Measurements from ENCODE around the gene CTNNBL1.

DNA sequence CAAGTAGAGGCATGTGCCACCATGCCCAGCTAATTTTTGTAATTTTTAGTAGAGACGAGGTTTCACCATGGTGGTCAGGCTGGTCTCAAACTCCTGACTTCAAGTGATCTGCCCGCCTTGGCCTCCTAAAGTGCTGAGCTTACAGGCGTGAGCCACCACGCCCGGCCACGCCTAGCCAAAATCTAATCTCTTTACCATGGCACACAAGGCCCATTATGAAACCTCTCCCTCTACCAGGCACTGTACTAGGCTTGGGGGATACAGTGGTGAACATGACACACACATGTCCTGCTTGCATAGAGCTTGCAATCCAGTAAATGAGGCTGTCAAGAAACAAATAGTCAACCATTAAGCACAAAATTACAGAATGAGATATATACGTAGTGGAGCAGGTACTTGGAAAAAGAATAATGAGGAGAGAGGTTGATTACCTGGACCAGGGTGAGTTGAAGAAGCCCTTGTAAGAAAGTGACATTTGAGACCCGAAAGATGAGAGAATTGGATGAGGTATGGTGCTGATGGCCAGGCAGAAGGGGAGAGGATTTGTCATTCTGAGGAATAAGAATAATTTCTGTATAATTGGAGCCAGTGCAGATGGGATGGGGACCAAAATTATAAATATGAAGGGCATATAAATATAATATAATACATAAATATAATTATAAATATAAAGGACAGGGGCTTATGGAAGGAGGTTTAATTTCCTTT lies 1.2 kb upstream of the CTNNBL1 start:
- TF ChIP-seq, protein P1, sequence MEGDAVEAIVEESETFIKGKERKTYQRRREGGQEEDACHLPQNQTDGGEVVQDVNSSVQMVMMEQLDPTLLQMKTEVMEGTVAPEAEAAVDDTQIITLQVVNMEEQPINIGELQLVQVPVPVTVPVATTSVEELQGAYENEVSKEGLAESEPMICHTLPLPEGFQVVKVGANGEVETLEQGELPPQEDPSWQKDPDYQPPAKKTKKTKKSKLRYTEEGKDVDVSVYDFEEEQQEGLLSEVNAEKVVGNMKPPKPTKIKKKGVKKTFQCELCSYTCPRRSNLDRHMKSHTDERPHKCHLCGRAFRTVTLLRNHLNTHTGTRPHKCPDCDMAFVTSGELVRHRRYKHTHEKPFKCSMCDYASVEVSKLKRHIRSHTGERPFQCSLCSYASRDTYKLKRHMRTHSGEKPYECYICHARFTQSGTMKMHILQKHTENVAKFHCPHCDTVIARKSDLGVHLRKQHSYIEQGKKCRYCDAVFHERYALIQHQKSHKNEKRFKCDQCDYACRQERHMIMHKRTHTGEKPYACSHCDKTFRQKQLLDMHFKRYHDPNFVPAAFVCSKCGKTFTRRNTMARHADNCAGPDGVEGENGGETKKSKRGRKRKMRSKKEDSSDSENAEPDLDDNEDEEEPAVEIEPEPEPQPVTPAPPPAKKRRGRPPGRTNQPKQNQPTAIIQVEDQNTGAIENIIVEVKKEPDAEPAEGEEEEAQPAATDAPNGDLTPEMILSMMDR (IDR thresholded peaks at IDR 0.05) = no peak
- no peak for TF ChIP-seq ZFX (IDR thresholded peaks at IDR 0.05; ENCODE audit: borderline replicate concordance)
